Esophagus (tissue), 2 donors: ENCODE results near the gene DDX5. TPM values are rescaled to one million over a fixed set of nuclear protein-coding genes. Genes with fewer than 3 reads are reported as not detected.

ENCODE experiments used
- H3K27ac ChIP-seq, 2 donors: one replicate each; pipeline ENCODE4 v1.5.1; 2013; ENCODE audit warnings: low read depth in 2 of 2, mild to moderate bottlenecking in 2 of 2, inconsistent platforms in 1 of 2, low read length in 1 of 2, moderate library complexity in 1 of 2
- H3K27me3 ChIP-seq, 2 donors: one replicate each; pipeline ENCODE4 v1.6.1; 2013; ENCODE audit warnings: low read length in 2 of 2, control low read depth in 1 of 2, mild to moderate bottlenecking in 1 of 2; ENCODE audit not compliant: insufficient read depth in 2 of 2, control insufficient read depth in 1 of 2
- H3K36me3 ChIP-seq, 2 donors: one replicate each; pipeline ENCODE4 v1.6.1; 2013; ENCODE audit warnings: low read length in 1 of 2; ENCODE audit not compliant: control insufficient read depth in 2 of 2, insufficient read depth in 2 of 2
- H3K4me1 ChIP-seq, 2 donors: one replicate each; pipeline ENCODE4 v1.6.1; 2013; ENCODE audit warnings: low read length in 1 of 2; ENCODE audit not compliant: control insufficient read depth in 2 of 2, insufficient read depth in 2 of 2
- H3K4me3 ChIP-seq, 2 donors: one replicate each; pipeline ENCODE4 v1.5.1; 2013; ENCODE audit warnings: low read length in 2 of 2, mild to moderate bottlenecking in 2 of 2, low read depth in 1 of 2, moderate library complexity in 1 of 2
- H3K9me3 ChIP-seq, 2 donors: one replicate each; pipeline ENCODE4 v1.6.1; 2013; ENCODE audit warnings: mild to moderate bottlenecking in 2 of 2, low read depth in 1 of 2, low read length in 1 of 2, moderate library complexity in 1 of 2; ENCODE audit not compliant: control insufficient read depth in 2 of 2, insufficient read depth in 1 of 2
- WGBS, 2 donors: extraction: QIAGEN DNeasy Blood & Tissue Kit; methylation state at CpG; one replicate each; pipeline ENCODE4 v1.1.7; 2013; 5-methylcytosine and 5-hydroxymethylcytosine counted together
- polyA plus RNA-seq, 2 donors: library from polyadenylated mRNA; stranded (reverse); fragments of 200-250 nt; gene quantifications; one replicate each; pipeline ENCODE4 v1.2.3, GENCODE V29; 2013
- donor health status: healthy with polysubstance abuse.
- donor health status: Bipolar disorder and iron deficiency.

The DDX5 gene
- polyA plus RNA-seq, 2 donors: 333 to 392 TPM

- Histone ChIP-seq H3K9me3 (no peaks in the 10 kb centered on the region), H3K4me1 (no peaks in the 10 kb centered on the region), H3K27ac (peak overlapping the region; percentile 40 to 99), H3K36me3 (peaks cover 16 to 22% of the 10 kb centered on the region in 2 donors), H3K27me3 (no peaks in the 10 kb centered on the region), H3K4me3 (peak overlapping the region; percentile 87 to 97)
- 14 to 17% methylated on average over 7 of the region's 7 CpGs for WGBS, 2 donors
Observed at GRCh38 chr17:64503821-64504768, 2.0 kb downstream of the DDX5 start.

GRCh38 chr17:64503341-64503740 is 2.7 kb downstream of the DDX5 start:
- H3K9me3 ChIP-seq: no peaks in the 10 kb centered on the region
- peaks cover 16 to 25% of the 10 kb centered on the region in 2 donors for H3K36me3 ChIP-seq
- 52 to 61% methylated on average over 5 of the region's 5 CpGs for WGBS, 2 donors
- H3K27ac ChIP-seq: no peak overlapping the region
- H3K4me1 ChIP-seq: no peaks in the 10 kb centered on the region
- no peaks in the 10 kb centered on the region for H3K27me3 ChIP-seq
- peak overlapping the region in 1 of 2 donors; percentile 97 for H3K4me3 ChIP-seq

GRCh38 chr17:64502809-64503208 is 3.3 kb downstream of the DDX5 start:
- Histone ChIP-seq H3K4me3 (peak overlapping the region in 1 of 2 donors; percentile 97), H3K27ac (no peak overlapping the region), H3K27me3 (no peaks in the 10 kb centered on the region), H3K4me1 (no peaks in the 10 kb centered on the region), H3K9me3 (no peaks in the 10 kb centered on the region), H3K36me3 (peaks cover 16 to 25% of the 10 kb centered on the region in 2 donors)
- 75 to 80% methylated on average over 2 of the region's 2 CpGs for WGBS, 2 donors

DNA sequence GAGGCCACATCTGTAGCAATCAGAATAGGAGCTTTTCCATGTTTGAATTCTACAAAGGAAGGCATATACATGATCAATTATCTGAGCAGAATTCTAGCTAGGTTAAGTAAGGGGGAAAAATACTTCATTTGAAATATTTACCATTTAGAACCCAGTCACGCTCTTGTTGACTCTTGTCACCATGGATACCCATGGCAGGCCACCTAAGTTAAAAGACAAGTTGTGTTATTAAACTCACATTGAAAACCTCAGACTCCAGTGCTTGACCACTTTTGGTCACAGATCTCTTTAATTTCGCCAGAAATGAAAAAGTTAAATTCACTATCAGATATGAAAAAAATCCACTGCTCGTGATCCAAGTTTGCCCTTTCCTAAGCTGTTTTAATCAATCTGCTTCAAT is 4.1 kb downstream of the DDX5 start:
- Histone ChIP-seq H3K9me3 (no peaks in the 10 kb centered on the region), H3K4me1 (peaks cover 0 to 2% of the 10 kb centered on the region in 2 donors), H3K27ac (no peak overlapping the region), H3K4me3 (no peak overlapping the region), H3K27me3 (no peaks in the 10 kb centered on the region), H3K36me3 (peaks cover 16 to 25% of the 10 kb centered on the region in 2 donors)
- WGBS, 2 donors: 63 to 70% methylated on average over 3 of the region's 3 CpGs

DNA sequence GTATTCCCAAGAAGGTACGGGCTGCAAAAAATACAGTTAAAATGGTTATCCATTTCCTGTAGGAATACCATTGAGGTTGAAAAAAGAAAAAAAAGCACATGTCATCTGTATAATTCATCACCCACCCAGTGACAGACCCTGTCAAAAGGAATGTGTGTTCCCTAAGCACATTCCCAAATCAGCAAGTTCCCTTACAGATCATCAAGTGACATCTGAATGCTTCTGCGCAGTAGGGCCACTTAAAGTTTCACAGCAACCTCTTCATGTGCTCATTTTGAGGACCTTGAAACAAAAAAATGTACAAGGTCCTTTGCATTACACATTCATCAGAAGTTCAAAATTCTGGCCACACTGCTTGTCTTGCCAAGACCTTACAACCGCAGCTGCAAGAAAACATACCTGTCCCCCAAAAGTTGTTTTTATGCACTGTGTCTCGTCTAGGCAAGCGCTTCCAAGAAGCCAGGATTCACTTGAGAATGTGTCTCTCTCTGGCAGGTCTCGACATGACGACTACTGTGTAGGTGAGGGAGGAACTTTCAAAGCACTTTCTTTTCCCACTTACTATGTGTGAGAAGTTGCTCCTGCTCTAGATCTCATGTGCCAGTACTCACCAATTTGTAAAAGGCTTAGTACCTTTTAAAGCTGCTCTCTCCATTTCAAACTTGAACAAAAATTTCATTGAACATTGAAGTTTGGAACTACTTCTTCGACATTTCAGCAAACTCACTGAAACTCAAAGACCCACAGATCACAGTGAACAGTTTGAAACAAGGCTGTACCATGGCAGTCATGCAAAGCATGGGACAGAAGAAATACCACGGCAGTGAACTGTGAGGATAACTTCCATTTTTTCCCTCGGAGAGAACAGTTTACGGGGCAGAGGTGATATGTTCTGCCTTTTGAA is 5.0 kb downstream of the DDX5 start:
- Histone ChIP-seq H3K9me3 (no peaks in the 10 kb centered on the region), H3K27ac (peak overlapping the region in 1 of 2 donors; percentile 17), H3K36me3 (peaks cover 16 to 25% of the 10 kb centered on the region in 2 donors), H3K27me3 (no peaks in the 10 kb centered on the region), H3K4me3 (no peak overlapping the region), H3K4me1 (peaks cover 0 to 2% of the 10 kb centered on the region in 2 donors)
- 57 to 64% methylated on average over 11 of the region's 11 CpGs for WGBS, 2 donors

GRCh38 chr17:64500487-64500859 is 5.6 kb downstream of the DDX5 start:
- WGBS, 2 donors: 88% methylated on average over 8 of the region's 8 CpGs
- no peaks in the 10 kb centered on the region for H3K9me3 ChIP-seq
- peaks cover 16 to 25% of the 10 kb centered on the region in 2 donors for H3K36me3 ChIP-seq
- H3K4me1 ChIP-seq: peaks cover 0 to 2% of the 10 kb centered on the region in 2 donors
- H3K27me3 ChIP-seq: no peaks in the 10 kb centered on the region
- H3K4me3 ChIP-seq: no peak overlapping the region
- peak overlapping the region in 1 of 2 donors; percentile 4 for H3K27ac ChIP-seq

- 78 to 82% methylated on average over 6 of the region's 6 CpGs for WGBS, 2 donors
- Histone ChIP-seq H3K27ac (no peak overlapping the region), H3K36me3 (peaks cover 16 to 25% of the 10 kb centered on the region in 2 donors)
Observed at GRCh38 chr17:64499805-64500486, 6.1 kb downstream of the DDX5 start.

DNA sequence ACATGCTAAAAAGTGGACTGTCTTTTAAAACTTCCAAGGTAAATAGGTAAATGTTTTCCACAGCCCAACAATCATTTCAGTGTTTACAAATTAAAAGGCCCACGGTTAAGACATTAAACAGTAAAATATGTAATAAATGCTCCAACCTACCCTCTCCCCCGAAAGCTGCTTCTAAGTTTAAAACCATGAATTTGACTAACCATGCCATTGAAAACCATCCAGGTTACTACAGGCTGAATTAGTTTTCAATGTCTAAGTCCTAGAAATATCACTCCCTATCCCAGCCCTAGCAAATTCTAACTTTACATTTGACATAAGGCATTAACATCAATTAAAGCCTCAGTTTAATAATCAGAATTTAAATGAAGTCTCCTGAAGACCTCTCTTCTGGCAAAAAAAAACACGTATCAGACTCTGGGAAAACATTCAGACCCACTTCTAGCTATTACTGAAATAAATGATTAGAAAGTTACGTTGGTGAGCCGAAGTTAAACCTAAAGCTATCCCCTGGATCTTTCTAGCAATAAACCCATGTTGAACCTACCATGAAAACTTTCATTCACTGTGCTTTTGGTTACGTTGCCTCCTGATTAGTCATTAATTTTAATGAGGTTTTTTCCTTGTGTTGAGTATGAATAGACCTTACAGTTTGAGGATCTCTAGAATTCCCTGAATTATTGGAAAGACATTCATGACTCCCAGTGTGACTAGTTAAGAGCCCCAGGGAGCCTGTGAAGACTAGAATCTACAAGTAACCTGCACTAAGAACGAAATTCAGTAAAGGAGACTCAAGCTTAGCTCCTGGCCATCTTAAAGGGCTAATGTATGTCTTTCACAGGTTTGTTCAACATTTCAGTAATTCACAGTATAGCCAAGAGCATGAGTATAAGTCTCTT is 7.5 kb downstream of the DDX5 start:
- Histone ChIP-seq H3K4me1 (peaks cover 0 to 2% of the 10 kb centered on the region in 2 donors), H3K36me3 (peaks cover 16 to 25% of the 10 kb centered on the region in 2 donors), H3K4me3 (no peak overlapping the region), H3K27me3 (no peaks in the 10 kb centered on the region), H3K27ac (no peak overlapping the region), H3K9me3 (no peaks in the 10 kb centered on the region)
- WGBS, 2 donors: 56 to 62% methylated on average over 7 of the region's 7 CpGs

More at GRCh38 chr17:64499805-64500486, 6.1 kb downstream of the DDX5 start:
- peaks cover 0 to 2% of the 10 kb centered on the region in 2 donors for H3K4me1 ChIP-seq
- H3K4me3 ChIP-seq: no peak overlapping the region
- no peaks in the 10 kb centered on the region for H3K9me3 ChIP-seq
- no peaks in the 10 kb centered on the region for H3K27me3 ChIP-seq
